Measurements from ENCODE around the gene GPC6. TPM values are rescaled to one million over a fixed set of nuclear protein-coding genes. Genes with fewer than 3 reads are reported as not detected.
A peak's percentile ranks its signal among the peaks of the same experiment; 100 is the strongest.
"Not testable (repeated sequence)": the region's sequence is repeated elsewhere in the genome, so short reads cannot be mapped to it uniquely, and the experiment has no call there.

Gene GPC6
- polyA plus RNA-seq, 6 donors from 2014 or later, result not detected

DNA sequence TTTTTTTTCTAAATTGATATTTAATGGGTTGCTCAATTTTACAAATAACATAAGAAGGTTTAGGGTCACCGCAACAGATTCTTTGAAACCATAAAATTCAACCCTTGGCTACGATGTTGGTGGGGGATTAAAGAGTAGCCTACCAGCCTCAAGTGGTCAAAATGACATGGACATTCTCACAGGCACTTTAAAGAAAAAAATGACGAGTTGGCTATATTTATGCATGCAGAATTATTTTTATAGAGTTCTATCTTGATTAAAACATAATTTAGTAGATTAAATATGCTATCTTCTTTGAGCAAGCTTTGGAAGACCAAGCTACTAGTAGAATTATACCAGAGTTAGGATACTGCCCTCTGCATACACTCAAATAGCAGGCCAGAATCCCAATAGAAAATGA is 959.9 kb downstream of the GPC6 start:
- Mint-ChIP-seq H3K4me1 (peaks cover 4 to 10% (median 7%) of the 10 kb centered on the region in 3 donors), H3K27ac (no peak overlapping the region), H3K27me3 (peaks cover 0 to 6% (median 5%) of the 10 kb centered on the region in 3 donors), H3K4me3 (no peak overlapping the region), H3K9me3 (peaks cover 0 to 16% (median 0%) of the 10 kb centered on the region in 7 donors), H3K36me3 (no peaks in the 10 kb centered on the region)
- DNase-seq (no peak), ATAC-seq (ENCODE audit: low read depth in 2 of 2) (no peak)

DNA sequence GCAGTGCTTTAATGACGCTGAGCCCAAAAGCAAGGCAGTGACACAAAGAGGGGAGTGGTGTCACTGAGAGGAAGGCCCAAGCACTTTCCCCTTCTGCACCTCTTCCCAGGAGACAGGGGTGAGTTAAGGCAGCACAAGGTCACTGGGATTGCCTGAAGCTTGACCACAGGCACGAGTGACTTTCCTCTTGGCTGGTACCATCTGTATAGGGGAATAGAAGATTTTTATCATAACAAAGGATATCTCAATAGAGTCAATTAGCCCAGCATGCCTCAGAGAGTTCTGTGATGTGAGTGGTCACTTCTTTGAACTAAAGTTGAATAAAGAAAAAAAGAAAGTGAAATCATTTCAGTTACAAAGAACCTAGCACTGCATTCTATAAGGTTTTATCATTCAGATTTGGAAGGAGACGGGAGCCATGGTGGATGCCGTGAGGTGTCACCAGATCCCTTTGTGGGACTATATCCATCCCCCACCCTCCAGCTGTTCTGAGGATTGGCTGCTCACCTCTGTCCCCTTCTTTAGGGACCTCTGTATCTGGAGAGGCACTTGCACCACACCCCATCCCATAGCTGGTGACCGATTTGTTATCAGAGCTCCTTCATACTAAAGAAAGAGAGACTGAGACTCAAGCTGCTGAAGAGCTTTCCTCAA is 961.7 kb downstream of the GPC6 start:
- H3K27ac Mint-ChIP-seq, result no peak overlapping the region
- H3K27me3 Mint-ChIP-seq, result peaks cover 0 to 6% (median 5%) of the 10 kb centered on the region in 3 donors
- H3K4me3 Mint-ChIP-seq, result no peak overlapping the region

DNA sequence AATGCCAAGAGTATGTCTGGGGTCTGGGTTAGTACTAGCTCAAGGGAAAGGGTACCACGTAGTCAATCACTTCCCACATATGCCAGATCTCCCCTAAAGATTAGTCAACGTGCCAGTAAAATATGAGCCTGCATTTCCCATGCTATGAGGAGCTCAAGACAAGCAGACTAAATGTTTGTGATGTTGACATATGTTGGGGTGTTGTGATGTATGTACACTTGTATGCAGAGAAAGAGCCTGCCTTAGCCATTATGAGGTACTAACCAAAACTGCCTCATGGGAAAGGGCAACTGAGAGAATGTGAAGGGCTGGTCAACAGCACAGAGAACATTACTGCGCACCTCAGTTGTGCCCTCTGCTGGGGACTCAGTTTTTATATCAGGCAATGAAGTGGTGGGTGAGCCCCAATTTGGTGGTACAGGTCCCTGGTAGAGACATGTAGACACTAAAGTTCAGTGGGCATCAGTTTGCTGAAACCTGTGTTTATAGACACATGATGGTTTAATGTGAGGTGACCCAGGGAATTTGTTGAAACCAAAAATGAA is 965.9 kb downstream of the GPC6 start:
- Mint-ChIP-seq H3K9me3 (no peaks in the 10 kb centered on the region), H3K4me3 (no peak overlapping the region), H3K27me3 (peaks cover 0 to 6% (median 4%) of the 10 kb centered on the region in 3 donors), H3K27ac (no peak overlapping the region), H3K36me3 (no peaks in the 10 kb centered on the region), H3K4me1 (no peaks in the 10 kb centered on the region)
- ATAC-seq (ENCODE audit: low read depth in 2 of 2), result no peak
- no peak for DNase-seq

More for the DNA sequence above, 961.7 kb downstream of the GPC6 start:
- Mint-ChIP-seq H3K36me3 (no peaks in the 10 kb centered on the region), H3K4me1 (no peaks in the 10 kb centered on the region), H3K9me3 (peaks cover 0 to 13% (median 0%) of the 10 kb centered on the region in 7 donors)
- ATAC-seq (ENCODE audit: low read depth in 2 of 2), result no peak
- DNase-seq, result no peak

DNA sequence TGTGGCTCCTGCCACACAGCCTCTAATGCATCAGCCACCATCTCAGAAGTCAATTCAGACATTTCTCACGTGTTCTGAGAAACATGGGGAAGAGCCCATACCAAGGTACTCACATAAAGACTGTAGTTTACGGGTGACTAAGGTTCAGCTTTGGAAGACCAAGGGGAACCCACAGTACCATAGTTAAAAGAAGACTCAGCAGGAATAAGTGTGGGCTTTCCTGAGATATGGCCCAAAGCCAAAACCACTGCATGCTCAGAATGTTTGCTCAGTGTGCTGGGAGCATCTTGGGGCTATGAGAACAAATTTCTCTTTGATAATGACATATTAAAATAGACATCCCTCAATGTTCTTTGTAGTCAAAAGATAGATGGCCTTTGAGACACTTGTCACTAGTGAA is 969.1 kb downstream of the GPC6 start:
- Mint-ChIP-seq H3K27me3 (peaks cover 0 to 4% (median 0%) of the 10 kb centered on the region in 3 donors), H3K9me3 (no peaks in the 10 kb centered on the region)

DNA sequence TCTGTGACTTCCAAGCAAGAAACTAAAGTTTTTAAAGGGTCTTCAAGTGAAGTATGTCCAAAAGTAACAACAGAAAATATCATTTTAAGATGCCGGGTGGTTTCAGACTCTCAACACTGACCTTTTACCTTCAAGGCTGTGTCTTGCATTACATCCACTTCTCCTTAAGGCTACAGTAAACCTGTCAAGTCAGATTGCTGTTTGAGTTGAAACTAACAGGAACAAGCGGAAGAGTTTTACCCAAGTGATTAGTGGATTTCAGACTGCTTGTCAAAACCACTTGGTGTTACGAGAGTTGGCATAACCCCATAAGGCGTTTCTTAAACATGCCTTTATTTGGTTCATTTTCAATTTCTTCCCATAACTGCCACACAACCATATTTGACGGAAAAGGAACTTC is 969.8 kb downstream of the GPC6 start:
- H3K27me3 Mint-ChIP-seq, result peaks cover 0 to 4% (median 0%) of the 10 kb centered on the region in 3 donors
- H3K4me1 Mint-ChIP-seq, result no peaks in the 10 kb centered on the region
- H3K27ac Mint-ChIP-seq, result no peak overlapping the region
- ATAC-seq (ENCODE audit: low read depth in 2 of 2), result no peak
- H3K4me3 Mint-ChIP-seq, result no peak overlapping the region
- DNase-seq, result no peak
- no peaks in the 10 kb centered on the region for H3K36me3 Mint-ChIP-seq
- H3K9me3 Mint-ChIP-seq, result no peaks in the 10 kb centered on the region

More for the DNA sequence above, 969.1 kb downstream of the GPC6 start:
- Mint-ChIP-seq H3K27ac (no peak overlapping the region), H3K36me3 (no peaks in the 10 kb centered on the region), H3K4me1 (no peaks in the 10 kb centered on the region), H3K4me3 (no peak overlapping the region)
- no peak for DNase-seq
- ATAC-seq (ENCODE audit: low read depth in 2 of 2), result no peak

DNA sequence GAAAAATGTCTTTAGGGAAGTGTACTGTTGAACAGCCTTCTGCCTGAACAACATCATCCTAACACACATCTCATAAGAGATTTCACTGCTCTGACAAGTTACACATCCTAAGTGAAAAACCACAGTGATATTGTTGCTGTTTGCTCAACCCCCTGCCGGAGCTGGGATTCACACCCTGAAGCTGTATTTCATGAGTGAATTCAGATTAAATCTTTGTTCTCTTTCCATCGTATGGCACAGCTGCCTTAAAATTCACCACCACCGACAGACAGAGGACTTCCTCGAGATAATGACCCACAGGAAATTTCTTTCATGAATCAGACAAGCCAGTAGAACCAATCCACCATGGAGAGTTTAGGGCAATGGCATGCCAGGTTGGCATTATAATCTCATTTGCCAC is 972.1 kb downstream of the GPC6 start:
- ATAC-seq (ENCODE audit: low read depth in 2 of 2) (no peak), DNase-seq (no peak)
- Mint-ChIP-seq H3K4me3 (no peak overlapping the region), H3K36me3 (no peaks in the 10 kb centered on the region), H3K4me1 (no peaks in the 10 kb centered on the region), H3K27ac (no peak overlapping the region), H3K9me3 (no peaks in the 10 kb centered on the region), H3K27me3 (peaks cover 0 to 4% (median 0%) of the 10 kb centered on the region in 3 donors)

DNA sequence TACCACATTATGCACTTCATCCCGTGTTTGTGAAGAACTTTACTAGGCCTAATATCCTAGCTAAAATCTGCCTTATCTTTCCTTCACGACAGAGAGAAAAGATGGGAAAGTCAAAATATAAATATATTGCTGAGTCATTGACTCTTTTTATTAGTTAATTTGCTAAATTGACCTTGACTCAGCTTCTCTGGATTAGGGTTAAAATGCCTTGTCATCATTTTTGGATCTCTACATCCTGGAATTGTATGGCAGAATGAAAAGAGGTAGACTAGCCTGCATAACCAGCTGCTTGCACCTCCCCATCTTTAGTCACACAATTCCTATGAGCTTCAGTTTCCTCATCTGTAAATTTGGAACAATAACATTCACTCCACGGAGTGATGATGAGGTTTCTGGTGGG is 972.5 kb downstream of the GPC6 start:
- Mint-ChIP-seq H3K36me3 (no peaks in the 10 kb centered on the region), H3K9me3 (no peaks in the 10 kb centered on the region), H3K27ac (no peak overlapping the region), H3K4me3 (no peak overlapping the region), H3K27me3 (peaks cover 0 to 4% (median 0%) of the 10 kb centered on the region in 3 donors), H3K4me1 (no peaks in the 10 kb centered on the region)
- ATAC-seq (ENCODE audit: low read depth in 2 of 2) (no peak), DNase-seq (no peak)

DNA sequence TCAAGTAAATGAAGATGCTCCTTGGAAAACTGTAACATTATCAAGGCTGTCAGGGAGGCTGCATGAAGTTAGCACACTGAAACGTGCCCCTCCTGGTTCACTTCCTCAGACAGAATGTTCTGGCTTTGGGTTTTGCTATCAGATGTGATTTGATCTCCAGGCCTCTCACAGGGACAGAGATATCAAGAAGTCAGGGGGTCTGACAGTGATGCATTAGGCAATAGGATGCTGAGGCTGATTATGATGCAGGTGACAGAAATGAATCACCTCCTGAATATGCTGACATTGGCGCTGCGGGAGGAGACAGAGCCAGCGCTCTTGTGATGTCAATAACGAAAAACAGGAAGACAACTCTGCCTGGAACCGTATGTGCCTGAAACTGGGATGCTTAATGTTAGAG is 974.4 kb downstream of the GPC6 start:
- Mint-ChIP-seq H3K9me3 (no peaks in the 10 kb centered on the region), H3K27ac (no peak overlapping the region), H3K4me3 (no peak overlapping the region), H3K4me1 (no peaks in the 10 kb centered on the region), H3K27me3 (no peaks in the 10 kb centered on the region), H3K36me3 (no peaks in the 10 kb centered on the region)
- ATAC-seq (ENCODE audit: low read depth in 2 of 2) (no peak), DNase-seq (no peak)

DNA sequence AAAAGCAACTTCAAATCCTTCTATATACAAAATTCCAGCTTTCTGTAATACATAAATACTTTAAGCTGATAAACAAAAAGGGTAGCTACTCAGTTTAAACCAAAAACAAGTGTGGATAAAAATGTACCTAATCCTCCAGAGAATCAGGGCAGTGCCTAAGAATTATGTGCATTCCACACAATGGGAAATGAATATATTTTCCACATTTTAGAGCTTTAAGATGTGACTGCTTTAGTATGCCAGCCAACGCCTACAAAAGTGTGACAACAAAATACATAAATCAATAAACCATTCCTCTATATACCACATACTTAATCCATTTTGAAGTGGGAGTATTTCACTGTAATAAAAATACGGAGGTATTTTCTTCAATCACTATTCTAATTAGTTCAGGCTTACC is 977.6 kb downstream of the GPC6 start:
- no peaks in the 10 kb centered on the region for H3K9me3 Mint-ChIP-seq
- no peaks in the 10 kb centered on the region for H3K4me1 Mint-ChIP-seq
- no peaks in the 10 kb centered on the region for H3K27me3 Mint-ChIP-seq
- no peaks in the 10 kb centered on the region for H3K36me3 Mint-ChIP-seq
- DNase-seq (no peak), ATAC-seq (ENCODE audit: low read depth in 2 of 2) (no peak)
- H3K27ac Mint-ChIP-seq, result no peak overlapping the region
- no peak overlapping the region for H3K4me3 Mint-ChIP-seq

DNA sequence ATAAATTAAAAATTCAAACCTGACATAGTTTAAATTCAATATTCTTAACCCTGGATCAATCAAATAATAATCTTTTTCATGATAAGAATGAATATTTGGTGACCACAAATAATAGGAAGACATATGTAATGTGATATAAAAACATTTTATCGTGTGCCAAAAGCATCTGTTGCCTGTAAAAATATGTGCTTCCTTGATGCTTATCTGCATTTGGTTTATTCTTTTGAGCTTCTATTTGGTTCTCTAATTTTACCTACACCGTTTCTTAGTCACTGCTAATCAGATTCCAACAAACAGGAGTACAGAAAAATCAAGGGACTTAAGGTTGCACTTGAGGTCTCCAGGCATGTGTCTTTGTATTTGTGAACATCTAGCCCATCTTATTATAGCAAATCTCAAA is 978.3 kb downstream of the GPC6 start:
- no peak overlapping the region for H3K4me3 Mint-ChIP-seq
- H3K27ac Mint-ChIP-seq, result no peak overlapping the region
- H3K9me3 Mint-ChIP-seq, result no peaks in the 10 kb centered on the region
- DNase-seq (no peak), ATAC-seq (ENCODE audit: low read depth in 2 of 2) (no peak)
- H3K4me1 Mint-ChIP-seq, result no peaks in the 10 kb centered on the region
- no peaks in the 10 kb centered on the region for H3K27me3 Mint-ChIP-seq
- H3K36me3 Mint-ChIP-seq, result no peaks in the 10 kb centered on the region

DNA sequence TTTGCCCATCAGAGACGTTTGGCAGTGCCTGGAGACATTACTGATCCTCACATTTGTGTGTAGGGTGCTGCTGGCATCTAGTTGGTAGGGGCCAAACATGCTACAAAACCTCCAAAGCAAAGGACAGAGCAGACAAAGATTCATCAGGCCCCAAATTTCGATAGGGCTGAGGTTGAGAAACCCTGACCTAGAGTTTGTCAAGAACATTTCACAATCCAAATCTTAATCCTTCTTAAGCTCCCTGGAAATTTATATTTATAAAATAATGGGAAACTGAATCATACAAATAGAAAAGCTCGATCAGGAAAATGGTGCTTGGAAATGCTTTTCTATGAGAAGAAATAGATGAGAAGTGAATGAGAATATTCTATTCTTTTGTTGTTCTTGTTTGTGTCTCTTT is 979.3 kb downstream of the GPC6 start:
- no peak for DNase-seq
- no peak overlapping the region for H3K4me3 Mint-ChIP-seq
- no peaks in the 10 kb centered on the region for H3K4me1 Mint-ChIP-seq
- H3K27ac Mint-ChIP-seq, result no peak overlapping the region
- no peaks in the 10 kb centered on the region for H3K36me3 Mint-ChIP-seq
- no peak for ATAC-seq (ENCODE audit: low read depth in 2 of 2)
- H3K27me3 Mint-ChIP-seq, result no peaks in the 10 kb centered on the region
- no peaks in the 10 kb centered on the region for H3K9me3 Mint-ChIP-seq

DNA sequence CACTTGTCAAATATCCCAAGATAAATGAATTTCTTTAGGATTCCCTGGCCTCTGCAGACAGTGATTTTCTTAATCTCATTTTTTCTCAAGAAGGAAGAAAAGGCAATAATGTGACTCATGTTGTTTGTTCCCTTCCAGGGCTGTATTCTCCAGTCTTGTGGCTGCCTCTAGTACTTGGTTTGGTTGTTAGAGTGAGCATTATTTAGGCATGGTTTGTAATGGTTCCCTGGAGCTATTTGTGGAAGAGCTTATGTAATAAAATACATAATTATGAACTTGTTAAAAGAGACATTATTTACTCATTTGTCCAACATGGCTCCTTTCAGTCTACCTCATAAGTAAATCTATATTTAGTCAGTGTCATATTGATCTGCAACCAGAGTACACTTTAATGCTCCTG is 982.5 kb downstream of the GPC6 start:
- Mint-ChIP-seq H3K27me3 (no peaks in the 10 kb centered on the region), H3K27ac (no peak overlapping the region), H3K36me3 (no peaks in the 10 kb centered on the region), H3K4me1 (no peaks in the 10 kb centered on the region), H3K9me3 (no peaks in the 10 kb centered on the region), H3K4me3 (no peak overlapping the region)
- no peak for DNase-seq
- no peak for ATAC-seq (ENCODE audit: low read depth in 2 of 2)

DNA sequence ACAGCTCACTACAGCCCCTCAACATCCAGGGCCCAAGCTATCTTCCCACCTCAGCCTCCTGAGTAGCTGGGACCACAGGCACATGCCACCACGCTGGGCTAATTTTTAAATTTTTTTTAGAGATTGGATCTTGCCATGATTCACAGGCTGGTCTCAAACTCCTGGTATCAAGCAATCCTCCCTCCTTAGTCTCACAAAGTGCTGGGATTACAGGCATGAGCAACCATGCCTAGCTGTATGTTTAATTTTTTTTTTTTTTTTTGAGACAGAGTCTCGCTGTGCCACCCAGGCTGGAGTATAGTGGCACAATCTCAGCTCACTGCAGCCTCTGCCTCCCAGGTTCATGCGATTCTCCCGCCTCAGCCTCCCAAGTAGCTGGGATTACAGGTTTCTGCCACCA is 983.3 kb downstream of the GPC6 start:
- not testable (repeated sequence) for H3K9me3 Mint-ChIP-seq; H3K27ac Mint-ChIP-seq; DNase-seq; H3K4me3 Mint-ChIP-seq; H3K36me3 Mint-ChIP-seq; H3K27me3 Mint-ChIP-seq; ATAC-seq (ENCODE audit: low read depth in 2 of 2); H3K4me1 Mint-ChIP-seq

DNA sequence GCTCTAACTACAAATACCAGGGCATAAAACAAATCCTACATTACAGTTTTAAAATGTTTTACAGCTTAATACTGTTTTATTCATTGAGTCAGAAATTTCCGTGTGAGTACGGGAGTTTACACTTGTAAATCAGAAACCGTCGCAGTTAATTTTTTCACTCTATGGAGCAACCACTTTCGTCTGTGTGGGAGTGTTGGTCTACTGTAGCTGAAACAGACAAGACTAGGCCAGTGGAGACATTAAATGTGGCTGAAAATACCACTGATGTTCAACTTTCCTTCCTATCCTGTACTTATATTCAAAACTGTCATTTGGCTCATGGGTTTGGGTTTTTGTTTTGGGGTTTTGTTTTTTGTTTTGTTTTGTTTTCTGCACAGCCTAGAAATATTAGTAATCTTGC is 984.2 kb downstream of the GPC6 start:
- no peaks in the 10 kb centered on the region for H3K9me3 Mint-ChIP-seq
- DNase-seq (no peak), ATAC-seq (ENCODE audit: low read depth in 2 of 2) (no peak)
- no peaks in the 10 kb centered on the region for H3K27me3 Mint-ChIP-seq
- H3K4me3 Mint-ChIP-seq, result peak overlapping the region in 1 of 8 donors; percentile 4
- no peak overlapping the region for H3K27ac Mint-ChIP-seq
- H3K36me3 Mint-ChIP-seq, result no peaks in the 10 kb centered on the region
- no peaks in the 10 kb centered on the region for H3K4me1 Mint-ChIP-seq

DNA sequence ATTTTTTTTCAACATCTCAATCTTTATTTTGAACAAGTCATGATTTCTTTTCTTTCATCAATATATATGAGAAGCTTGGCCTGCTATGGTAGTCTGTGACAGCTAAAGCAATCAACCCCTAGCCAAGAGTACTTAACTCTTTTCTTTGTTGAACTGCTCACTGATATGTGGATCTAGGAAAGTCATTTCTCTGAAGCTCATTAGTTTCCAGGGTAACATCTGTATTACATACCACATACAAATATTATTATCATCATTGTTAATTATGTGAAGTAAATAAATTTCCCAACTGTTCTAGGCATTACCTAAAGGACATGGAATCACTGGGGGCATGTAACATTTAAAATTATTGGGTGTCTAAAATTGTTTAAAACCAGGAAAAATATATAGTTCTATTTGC is 985.6 kb downstream of the GPC6 start:
- no peaks in the 10 kb centered on the region for H3K36me3 Mint-ChIP-seq
- H3K27me3 Mint-ChIP-seq, result no peaks in the 10 kb centered on the region
- H3K9me3 Mint-ChIP-seq, result no peaks in the 10 kb centered on the region
- no peaks in the 10 kb centered on the region for H3K4me1 Mint-ChIP-seq
- peak overlapping the region in 1 of 6 donors; percentile 32 for H3K27ac Mint-ChIP-seq
- ATAC-seq (ENCODE audit: low read depth in 2 of 2) (no peak), DNase-seq (no peak)
- no peak overlapping the region for H3K4me3 Mint-ChIP-seq
